LNCaP clone FGC (cell line): ENCODE data around the gene ADPRH.
"Not testable (repeated sequence)": the region's sequence is repeated elsewhere in the genome, so short reads cannot be mapped to it uniquely, and the experiment has no call there.

ENCODE experiments used
- DNase-seq: peaks from one replicate; pipeline ENCODE4 v3.0.0-alpha.2; 2011; ENCODE audit warnings: low read depth
- H3K4me3 ChIP-seq: 2 replicates; pipeline ENCODE4 v1.5.1; 2011; ENCODE audit warnings: mild to moderate bottlenecking, low read depth, low read length, control low read depth
- CTCF ChIP-seq: IDR thresholded peaks from 2 replicates; pipeline ENCODE4 v1.5.1; 2012; ENCODE audit warnings: mild to moderate bottlenecking; ENCODE audit not compliant: control insufficient read depth, insufficient read depth; ENCODE audit errors: extremely low read depth

ADPRH gene

GRCh38 chr3:119541547-119541946 is 37.7 kb upstream of the ADPRH start:
- no peak overlapping the region for H3K4me3 ChIP-seq
- TF ChIP-seq CTCF: no peak
- DNase-seq: no peak

GRCh38 chr3:119542168-119542767 is 37.0 kb upstream of the ADPRH start:
- TF ChIP-seq CTCF: no peak
- DNase-seq: no peak
- H3K4me3 ChIP-seq: no peak overlapping the region

- no peak overlapping the region for H3K4me3 ChIP-seq
- no peak for TF ChIP-seq CTCF
Observed at GRCh38 chr3:119543147-119543546, 36.1 kb upstream of the ADPRH start.

GRCh38 chr3:119547227-119547626 is 32.1 kb upstream of the ADPRH start:
- no peak for TF ChIP-seq CTCF
- DNase-seq: no peak
- no peak overlapping the region for H3K4me3 ChIP-seq

More at GRCh38 chr3:119543147-119543546, 36.1 kb upstream of the ADPRH start:
- DNase-seq: no peak

GRCh38 chr3:119548341-119548740 is 31.0 kb upstream of the ADPRH start:
- TF ChIP-seq CTCF: no peak
- H3K4me3 ChIP-seq: no peak overlapping the region
- DNase-seq: no peak

GRCh38 chr3:119550192-119550910 is 28.9 kb upstream of the ADPRH start:
- no peak overlapping the region for H3K4me3 ChIP-seq
- no peak for DNase-seq
- no peak for TF ChIP-seq CTCF

GRCh38 chr3:119551598-119551997 is 27.7 kb upstream of the ADPRH start:
- no peak overlapping the region for H3K4me3 ChIP-seq
- TF ChIP-seq CTCF: no peak
- DNase-seq: no peak

GRCh38 chr3:119552928-119553327 is 26.4 kb upstream of the ADPRH start:
- not testable (repeated sequence) for DNase-seq, H3K4me3 ChIP-seq
